HUES64 (cell line): Measurements from ENCODE around the gene APBA2.

Experiments
- H3K27ac ChIP-seq: 2 replicates; pipeline ENCODE4 v1.7.0; 2013; ENCODE audit warnings: low read depth, low read length, inconsistent platforms
- H3K27me3 ChIP-seq: 2 replicates; pipeline ENCODE4 v1.6.1; 2013; ENCODE audit warnings: mild to moderate bottlenecking, low read length; ENCODE audit not compliant: insufficient read depth
- H3K36me3 ChIP-seq: 2 replicates; pipeline ENCODE4 v1.6.1; 2013; ENCODE audit warnings: mild to moderate bottlenecking, low read length; ENCODE audit not compliant: insufficient read depth
- H3K4me1 ChIP-seq: 2 replicates; pipeline ENCODE4 v1.6.1; 2013; ENCODE audit warnings: mild to moderate bottlenecking, low read length, moderate library complexity; ENCODE audit not compliant: insufficient read depth
- H3K4me3 ChIP-seq: 2 replicates; pipeline ENCODE4 v1.5.1; 2013; ENCODE audit warnings: mild to moderate bottlenecking, low read length, moderate library complexity
- H3K9ac ChIP-seq: 2 replicates; pipeline ENCODE4 v1.6.1; 2013; ENCODE audit warnings: mild to moderate bottlenecking, low read depth, low read length
- H3K9me3 ChIP-seq: 2 replicates; pipeline ENCODE4 v1.6.1; 2013; ENCODE audit warnings: low read depth, low read length; ENCODE audit not compliant: insufficient read depth
- WGBS: fragments of 150-250, 120-280 bp; methylation state at CpG from one replicate; pipeline ENCODE4 v1.1.7; 2013; ENCODE audit warnings: missing lambda C conversion rate; 5-methylcytosine and 5-hydroxymethylcytosine counted together

APBA2 gene

DNA sequence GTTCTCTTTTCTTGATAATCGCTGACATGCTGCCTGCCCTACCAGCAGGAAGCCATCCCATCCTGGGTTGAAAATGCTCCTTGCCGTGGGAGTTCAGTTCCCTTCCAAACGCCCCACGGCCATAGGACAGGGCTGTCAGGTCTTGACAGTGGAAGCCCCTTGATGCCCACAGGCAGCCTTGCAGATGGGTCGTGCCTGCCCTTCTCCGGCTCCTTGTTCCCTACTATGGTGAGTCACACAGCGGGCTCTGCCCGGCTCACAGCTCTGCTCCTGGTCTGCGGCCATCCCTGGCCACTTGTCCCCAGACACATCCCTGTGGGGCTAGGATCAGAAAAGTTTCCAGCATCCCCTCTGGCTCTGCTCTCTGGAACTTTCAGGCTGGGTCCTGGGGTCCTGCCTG lies 6.2 kb upstream of the APBA2 start:
- H3K27ac ChIP-seq, result no peak overlapping the region
- H3K4me3 ChIP-seq, result no peak overlapping the region
- H3K36me3 ChIP-seq, result no peaks in the 10 kb centered on the region
- no peaks in the 10 kb centered on the region for H3K9me3 ChIP-seq
- H3K9ac ChIP-seq, result no peak overlapping the region
- peaks cover 19% of the 10 kb centered on the region; the same call in 1 of the 2 replicates for H3K4me1 ChIP-seq
- peaks cover 20% of the 10 kb centered on the region for H3K27me3 ChIP-seq
- 90% methylated on average over 9 of the region's 9 CpGs for WGBS

DNA sequence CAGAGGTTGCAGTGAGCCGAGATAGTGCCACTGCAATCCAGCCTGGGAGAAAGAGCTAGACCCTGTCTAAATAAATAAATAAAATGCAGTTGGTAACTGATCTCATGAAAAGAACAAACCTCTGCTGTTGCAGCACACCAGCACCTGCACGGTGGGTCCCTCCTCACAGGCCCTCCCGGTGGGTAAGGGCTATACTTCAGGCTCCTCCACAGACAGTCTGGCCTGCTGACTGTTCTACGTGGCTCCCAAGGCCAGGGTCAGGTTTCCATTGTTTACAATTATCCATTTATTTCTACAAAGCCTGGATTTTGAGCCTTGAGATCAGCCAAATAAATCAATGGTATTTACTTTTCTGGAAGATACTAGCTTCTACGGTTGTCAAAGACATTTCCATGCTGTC lies 5.1 kb upstream of the APBA2 start:
- Histone ChIP-seq H3K4me3 (no peak overlapping the region), H3K4me1 (peaks cover 19% of the 10 kb centered on the region; the same call in 1 of the 2 replicates), H3K27me3 (peaks cover 27% of the 10 kb centered on the region), H3K27ac (no peak overlapping the region), H3K36me3 (no peaks in the 10 kb centered on the region), H3K9me3 (no peaks in the 10 kb centered on the region), H3K9ac (no peak overlapping the region)
- 88% methylated on average over 5 of the region's 5 CpGs for WGBS

DNA sequence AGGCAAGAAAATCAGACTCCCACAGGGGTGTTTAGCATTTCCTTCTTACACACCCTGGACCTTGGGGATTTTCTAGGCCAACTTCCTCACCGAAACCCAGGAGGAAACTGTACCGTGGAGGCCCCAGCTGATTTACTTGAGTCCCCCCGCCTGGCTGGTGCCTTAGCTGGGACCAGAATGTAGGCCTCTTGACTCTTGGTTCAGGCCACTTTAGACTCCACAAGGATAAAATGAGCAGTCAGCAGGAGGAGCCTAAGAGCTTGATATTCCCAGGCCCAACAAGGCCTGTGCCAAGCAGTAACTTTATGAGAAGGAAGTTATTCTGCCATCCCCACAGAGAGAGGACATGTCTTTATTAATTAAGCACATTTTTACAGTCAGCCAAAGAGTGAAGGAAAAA lies 4.6 kb upstream of the APBA2 start:
- Histone ChIP-seq H3K27me3 (peaks cover 31% of the 10 kb centered on the region), H3K4me1 (peaks cover 15% of the 10 kb centered on the region; the same call in 1 of the 2 replicates), H3K36me3 (no peaks in the 10 kb centered on the region), H3K9ac (no peak overlapping the region), H3K27ac (no peak overlapping the region), H3K4me3 (no peak overlapping the region), H3K9me3 (no peaks in the 10 kb centered on the region)
- WGBS, result 84% methylated on average over 3 of the region's 3 CpGs

DNA sequence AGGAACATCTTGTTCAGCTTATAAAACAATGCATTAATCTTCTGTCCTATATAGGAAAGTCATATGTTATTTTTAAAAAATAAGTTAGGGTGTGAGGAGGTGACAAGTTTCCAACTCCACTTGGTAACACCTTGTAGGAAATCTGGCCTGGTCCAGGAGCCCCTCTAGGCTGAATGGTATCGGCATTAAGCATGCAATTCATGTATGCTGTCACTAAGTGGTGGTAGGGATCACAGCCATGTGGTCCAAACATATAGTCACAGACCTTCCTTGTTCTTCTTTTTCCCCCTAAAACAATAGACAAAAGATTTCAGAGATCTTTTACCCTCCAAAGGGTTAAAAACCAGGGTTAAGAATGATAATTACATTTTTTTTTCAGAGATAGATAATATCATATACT lies 4.2 kb upstream of the APBA2 start:
- Histone ChIP-seq H3K27ac (no peak overlapping the region), H3K27me3 (peaks cover 34% of the 10 kb centered on the region), H3K9me3 (no peaks in the 10 kb centered on the region), H3K4me1 (peaks cover 14% of the 10 kb centered on the region; the same call in 1 of the 2 replicates), H3K9ac (no peak overlapping the region), H3K36me3 (no peaks in the 10 kb centered on the region), H3K4me3 (no peak overlapping the region)
- 86% methylated on average over 1 of the region's 1 CpG for WGBS

DNA sequence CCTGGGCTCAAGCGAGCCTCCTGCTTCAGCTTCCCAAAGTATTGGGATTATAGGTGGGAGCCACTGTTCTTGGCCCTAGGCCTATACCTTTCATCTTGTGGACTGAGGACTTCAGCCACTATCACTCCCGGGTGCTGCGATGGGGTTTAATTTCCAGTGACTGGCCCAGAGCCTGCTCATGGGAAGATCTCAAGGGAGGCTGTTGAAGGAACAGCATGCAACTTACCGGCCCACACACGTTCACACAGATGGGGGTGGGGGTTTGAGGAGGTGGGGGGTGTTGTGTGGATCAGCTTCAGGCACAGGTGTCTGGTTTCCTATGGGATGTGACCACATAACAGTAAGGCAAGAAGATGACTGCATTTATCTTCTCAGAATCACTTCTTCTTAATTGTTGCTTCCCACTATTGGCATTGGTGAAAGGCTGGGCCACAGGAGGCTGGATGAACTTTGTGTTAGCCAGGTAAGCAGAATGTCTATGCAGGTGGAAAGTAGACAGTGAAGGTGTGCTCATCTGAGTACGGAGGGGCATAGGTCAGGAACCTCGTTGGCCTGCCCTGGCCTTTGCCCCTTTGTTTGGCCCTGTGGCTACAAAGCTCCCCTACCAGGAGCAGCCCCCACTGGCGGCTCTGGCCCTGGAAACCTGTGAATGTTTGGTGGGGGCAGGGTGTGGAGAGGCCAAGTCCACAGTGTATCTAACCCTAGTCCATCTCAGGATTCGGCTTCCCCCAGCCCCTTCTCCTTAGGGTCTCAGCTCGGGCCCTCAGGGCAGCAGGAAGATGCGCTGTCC lies 1.4 kb upstream of the APBA2 start:
- Histone ChIP-seq H3K27me3 (peaks cover 39% of the 10 kb centered on the region), H3K4me3 (no peak overlapping the region; the same call in 1 of the 2 replicates)
- 86% methylated on average over 10 of the region's 11 CpGs for WGBS

DNA sequence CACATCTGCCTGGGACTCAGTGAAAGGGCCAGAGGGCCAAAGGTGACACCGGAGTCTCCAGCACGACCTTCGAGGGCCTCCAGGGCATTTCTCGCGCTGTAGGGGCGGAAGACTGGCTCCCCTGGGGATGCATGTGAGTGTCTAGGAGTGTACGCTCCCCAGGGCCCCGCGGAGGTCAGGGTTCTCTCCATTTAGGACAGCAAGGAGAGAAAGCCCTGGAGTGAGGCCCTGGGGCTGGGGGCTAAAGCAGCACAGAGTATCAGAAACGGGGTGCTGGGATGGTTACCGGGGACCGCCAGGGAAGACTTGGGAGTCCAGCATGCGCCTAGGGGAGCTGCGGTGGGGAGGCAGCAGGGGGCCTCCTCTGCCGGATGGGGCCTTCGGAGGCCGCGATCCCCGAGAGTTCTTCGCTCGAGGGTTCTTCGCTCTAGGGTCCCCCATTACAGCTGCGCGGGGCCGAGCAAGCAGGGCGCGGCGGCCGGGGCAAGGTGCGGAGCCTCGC lies 595 bp upstream of the APBA2 start:
- H3K27me3 ChIP-seq, result peaks cover 39% of the 10 kb centered on the region
- H3K36me3 ChIP-seq, result no peaks in the 10 kb centered on the region
- peak overlapping the region; percentile 66 for H3K4me3 ChIP-seq
- WGBS, result 29% methylated on average over 31 of the region's 31 CpGs
- H3K9ac ChIP-seq, result peak overlapping the region; percentile 90
- no peak overlapping the region for H3K27ac ChIP-seq
- H3K9me3 ChIP-seq, result no peaks in the 10 kb centered on the region
- peaks cover 10% of the 10 kb centered on the region; the same call in 1 of the 2 replicates for H3K4me1 ChIP-seq

More for the DNA sequence above, 1.4 kb upstream of the APBA2 start:
- Histone ChIP-seq H3K9me3 (no peaks in the 10 kb centered on the region), H3K9ac (no peak overlapping the region), H3K36me3 (no peaks in the 10 kb centered on the region), H3K4me1 (peaks cover 10% of the 10 kb centered on the region; the same call in 1 of the 2 replicates), H3K27ac (no peak overlapping the region)

DNA sequence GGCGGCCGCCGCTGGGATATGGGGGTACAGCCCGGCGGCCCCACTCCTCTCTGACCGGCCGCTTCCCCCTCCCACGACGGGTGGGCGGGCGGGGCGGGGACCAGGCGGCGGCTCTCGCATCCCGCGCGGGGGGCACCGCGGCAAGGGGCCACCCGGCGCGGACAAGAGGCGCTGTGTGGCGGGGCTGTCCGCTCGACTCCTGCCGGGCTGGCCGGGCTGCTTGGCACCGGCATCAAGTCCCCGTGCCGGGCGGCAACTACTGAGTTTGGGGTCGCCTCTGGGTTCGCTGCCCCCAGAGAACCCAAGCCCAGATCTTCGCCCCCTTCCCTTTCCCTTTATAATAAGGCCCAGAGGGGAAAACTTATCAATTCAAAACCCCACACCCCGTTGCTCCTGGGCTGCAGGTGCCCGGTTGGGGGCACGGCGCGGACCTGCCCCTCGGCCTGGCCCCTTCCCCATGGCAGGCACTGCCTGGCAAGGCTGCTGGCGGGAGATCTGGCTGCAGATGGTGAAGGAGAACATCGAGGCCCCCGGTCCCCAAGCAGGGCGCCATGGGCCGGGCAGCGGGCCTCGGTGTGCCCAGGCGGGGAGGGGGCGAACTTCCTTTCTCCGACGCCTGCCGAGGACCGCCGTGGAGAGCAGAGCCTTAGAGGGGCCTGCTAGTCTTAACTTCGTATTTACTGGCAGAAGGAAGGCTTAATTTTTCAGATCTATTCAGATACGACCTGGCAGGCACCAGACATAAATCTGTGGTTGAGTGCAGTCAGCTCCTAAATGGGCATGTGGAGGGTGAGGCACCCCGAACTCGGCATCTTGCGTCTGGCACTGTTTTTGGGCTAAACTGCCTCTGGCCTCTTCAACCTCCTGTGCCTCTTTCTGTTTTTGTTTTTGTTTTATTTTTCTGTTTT lies 911 bp downstream of the APBA2 start:
- WGBS, result 17% methylated on average over 61 of the region's 61 CpGs
- H3K9me3 ChIP-seq, result no peaks in the 10 kb centered on the region
- H3K36me3 ChIP-seq, result no peaks in the 10 kb centered on the region
- peak overlapping the region; percentile 90 for H3K9ac ChIP-seq
- peak overlapping the region; percentile 66 for H3K4me3 ChIP-seq
- H3K27ac ChIP-seq, result no peak overlapping the region
- peaks cover 39% of the 10 kb centered on the region for H3K27me3 ChIP-seq
- peaks cover 10% of the 10 kb centered on the region; the same call in 1 of the 2 replicates for H3K4me1 ChIP-seq

DNA sequence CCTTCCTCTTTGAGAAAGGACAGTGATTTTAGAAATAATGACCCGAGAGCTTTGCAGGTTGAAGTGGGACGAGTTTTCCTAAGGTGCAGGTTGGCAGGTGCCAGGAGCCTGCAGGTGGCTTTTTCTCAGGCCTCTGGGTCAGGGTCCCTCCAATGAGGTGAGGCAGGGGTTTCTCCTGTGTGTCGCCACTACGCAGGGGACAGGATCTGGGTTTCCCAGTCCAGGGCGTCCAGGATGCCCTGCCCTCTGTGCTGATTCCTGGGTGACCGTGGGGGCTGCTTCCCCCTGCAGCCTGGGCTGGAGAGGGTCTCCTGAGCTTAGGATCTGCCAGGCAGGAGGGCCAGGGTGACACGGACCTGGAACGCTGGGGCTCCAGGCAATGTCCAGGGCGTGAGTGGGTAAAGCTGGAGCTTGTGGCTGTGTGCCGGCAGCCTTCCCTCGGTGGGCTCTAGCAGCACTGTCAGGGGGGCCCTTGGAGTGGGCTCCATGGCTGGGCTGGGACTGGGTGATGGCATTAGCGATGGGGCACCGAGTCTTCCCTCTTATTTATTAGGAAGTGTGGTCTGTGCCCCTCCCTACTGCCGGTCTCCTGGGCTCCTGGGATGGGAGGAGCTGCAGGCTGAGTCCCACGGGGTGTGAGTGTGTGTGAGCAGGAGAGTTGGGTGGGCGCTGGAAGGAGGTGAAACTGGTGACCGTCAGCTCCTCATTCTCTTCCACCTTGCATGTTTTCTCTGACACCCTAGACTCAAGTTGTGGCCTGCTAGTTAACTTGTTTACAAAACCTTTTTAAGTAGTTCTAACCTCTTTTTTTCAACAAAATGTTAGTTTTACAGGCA lies 1.8 kb downstream of the APBA2 start:
- Histone ChIP-seq H3K4me1 (peaks cover 10% of the 10 kb centered on the region; the same call in 1 of the 2 replicates), H3K36me3 (no peaks in the 10 kb centered on the region), H3K27ac (no peak overlapping the region), H3K4me3 (no peak overlapping the region; the same call in 1 of the 2 replicates), H3K27me3 (peaks cover 39% of the 10 kb centered on the region), H3K9me3 (no peaks in the 10 kb centered on the region), H3K9ac (no peak overlapping the region)
- 74% methylated on average over 16 of the region's 17 CpGs for WGBS

DNA sequence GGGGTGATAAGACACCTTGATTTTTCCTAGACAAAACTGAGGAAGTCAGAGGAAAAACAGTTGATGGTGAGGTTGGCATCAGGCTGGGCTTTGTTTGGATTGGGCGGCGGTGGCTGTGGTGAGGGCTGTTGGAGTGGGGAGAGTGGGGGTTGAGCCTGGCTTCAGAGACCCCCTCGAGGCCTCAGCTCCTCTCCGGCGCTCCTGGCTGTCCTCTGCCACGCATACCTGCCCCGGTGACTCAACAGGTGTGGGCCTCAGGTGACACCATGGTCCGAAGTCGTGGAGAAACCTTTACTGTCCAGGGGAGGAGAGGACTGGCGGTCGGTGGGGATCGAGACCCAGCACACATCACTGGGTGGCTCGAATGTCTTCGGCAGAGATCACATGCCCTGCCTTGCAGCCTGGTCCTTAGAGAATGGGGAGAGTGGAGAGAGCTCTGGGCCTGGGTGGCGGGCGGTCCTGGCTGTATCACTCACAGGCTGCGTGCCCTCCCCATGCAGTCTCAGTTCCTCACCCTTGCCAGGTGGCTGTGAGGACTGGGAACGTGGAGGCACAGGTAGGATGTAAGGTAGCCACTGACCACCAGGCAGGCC lies 2.6 kb downstream of the APBA2 start:
- H3K9me3 ChIP-seq, result no peaks in the 10 kb centered on the region
- peaks cover 10% of the 10 kb centered on the region; the same call in 1 of the 2 replicates for H3K4me1 ChIP-seq
- no peak overlapping the region for H3K9ac ChIP-seq
- 88% methylated on average over 18 of the region's 18 CpGs for WGBS
- no peak overlapping the region for H3K4me3 ChIP-seq
- H3K36me3 ChIP-seq, result no peaks in the 10 kb centered on the region
- H3K27ac ChIP-seq, result no peak overlapping the region
- H3K27me3 ChIP-seq, result peaks cover 39% of the 10 kb centered on the region

DNA sequence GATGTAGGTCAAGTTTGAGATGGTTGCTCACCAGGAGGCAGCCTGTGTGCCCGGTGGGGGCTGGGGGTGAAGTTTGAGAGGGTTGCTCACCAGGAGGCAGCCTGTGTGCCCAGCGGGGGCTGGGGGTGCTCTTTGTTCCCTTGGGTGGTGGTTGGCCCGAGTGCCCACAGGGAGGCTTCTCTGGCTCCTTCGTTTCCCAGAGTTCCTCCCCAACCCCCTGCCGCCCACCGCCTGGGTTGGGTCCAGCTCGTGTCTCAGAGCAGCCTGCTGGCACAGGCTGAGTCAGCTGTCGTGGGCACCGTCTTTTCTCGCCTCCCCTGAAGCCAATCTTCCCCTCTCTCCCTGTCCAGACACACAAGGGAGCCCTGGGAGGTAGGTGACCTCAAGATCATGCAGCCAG lies 3.1 kb downstream of the APBA2 start:
- Histone ChIP-seq H3K36me3 (no peaks in the 10 kb centered on the region), H3K27me3 (peaks cover 38% of the 10 kb centered on the region), H3K9me3 (no peaks in the 10 kb centered on the region), H3K4me3 (no peak overlapping the region), H3K9ac (no peak overlapping the region), H3K4me1 (peaks cover 10% of the 10 kb centered on the region; the same call in 1 of the 2 replicates), H3K27ac (no peak overlapping the region)
- 94% methylated on average over 10 of the region's 10 CpGs for WGBS
